ENCODE results near the gene RND1.

Gene RND1

GRCh38 chr12:48827513-48828096 lies 38.1 kb downstream of the RND1 start:
- no peak overlapping the region for H3K4me3 ChIP-seq (replicated peaks; ENCODE audit: low read depth, low read length)
- TF ChIP-seq CTCF (IDR thresholded peaks at IDR 0.05; ENCODE audit: low read depth, low read length, missing control alignments) = no peak
- no peak for DNase-seq (ENCODE audit: extremely low read depth, low read depth)

GRCh38 chr12:48827026-48827425 lies 38.6 kb downstream of the RND1 start:
- no peak for DNase-seq (ENCODE audit: extremely low read depth, low read depth)
- no peak for TF ChIP-seq CTCF (IDR thresholded peaks at IDR 0.05; ENCODE audit: low read depth, low read length, missing control alignments)

GRCh38 chr12:48826209-48826855 lies 39.3 kb downstream of the RND1 start:
- no peak for DNase-seq (ENCODE audit: extremely low read depth, low read depth)
- H3K4me3 ChIP-seq (replicated peaks; ENCODE audit: low read depth, low read length) = no peak overlapping the region
- no peak for TF ChIP-seq CTCF (IDR thresholded peaks at IDR 0.05; ENCODE audit: low read depth, low read length, missing control alignments)

More at GRCh38 chr12:48827026-48827425, 38.6 kb downstream of the RND1 start:
- no peak overlapping the region for H3K4me3 ChIP-seq (replicated peaks; ENCODE audit: low read depth, low read length)

GRCh38 chr12:48824905-48825304 lies 40.8 kb downstream of the RND1 start:
- no peak for TF ChIP-seq CTCF (IDR thresholded peaks at IDR 0.05; ENCODE audit: low read depth, low read length, missing control alignments)
- DNase-seq (ENCODE audit: extremely low read depth, low read depth) = no peak
- no peak overlapping the region for H3K4me3 ChIP-seq (replicated peaks; ENCODE audit: low read depth, low read length)

GRCh38 chr12:48824112-48824511 lies 41.6 kb downstream of the RND1 start:
- no peak overlapping the region for H3K4me3 ChIP-seq (replicated peaks; ENCODE audit: low read depth, low read length)
- no peak for TF ChIP-seq CTCF (IDR thresholded peaks at IDR 0.05; ENCODE audit: low read depth, low read length, missing control alignments)
- DNase-seq (ENCODE audit: extremely low read depth, low read depth) = no peak

- TF ChIP-seq CTCF (IDR thresholded peaks at IDR 0.05; ENCODE audit: low read depth, low read length, missing control alignments) = no peak
- no peak for DNase-seq (ENCODE audit: extremely low read depth, low read depth)
- no peak overlapping the region for H3K4me3 ChIP-seq (replicated peaks; ENCODE audit: low read depth, low read length)
Observed at GRCh38 chr12:48823281-48823680, 42.4 kb downstream of the RND1 start.
